GM19193 (cell line): ENCODE results near the gene CABLES1.

Experiments
- POLR2A ChIP-seq: IDR thresholded peaks from 4 replicates; pipeline ENCODE4 v1.6.1; 2011; ENCODE audit not compliant: insufficient read depth, insufficient read length; ENCODE audit errors: extremely low read depth

CABLES1 gene

GRCh38 chr18:23135550-23136325 is 453 bp downstream of the CABLES1 start:
- no peak for TF ChIP-seq POLR2A

- TF ChIP-seq POLR2A = no peak
These were observed 1.2 kb downstream of the CABLES1 start for GRCh38 chr18:23136326-23137096.

- TF ChIP-seq POLR2A = no peak
These were observed 1.9 kb downstream of the CABLES1 start for GRCh38 chr18:23137097-23137635.

- no peak for TF ChIP-seq POLR2A
These were observed 2.5 kb downstream of the CABLES1 start for GRCh38 chr18:23137788-23138216.

GRCh38 chr18:23138471-23138870 is 3.2 kb downstream of the CABLES1 start:
- TF ChIP-seq POLR2A = no peak

GRCh38 chr18:23141104-23141999 is 6.1 kb downstream of the CABLES1 start:
- no peak for TF ChIP-seq POLR2A

GRCh38 chr18:23142251-23142929 is 7.1 kb downstream of the CABLES1 start:
- TF ChIP-seq POLR2A = no peak

GRCh38 chr18:23143016-23143814 is 7.9 kb downstream of the CABLES1 start:
- no peak for TF ChIP-seq POLR2A

- no peak for TF ChIP-seq POLR2A
These were observed 8.6 kb downstream of the CABLES1 start for GRCh38 chr18:23143815-23144261.

- TF ChIP-seq POLR2A = no peak
These were observed 9.4 kb downstream of the CABLES1 start for GRCh38 chr18:23144640-23145039.

GRCh38 chr18:23145621-23146020 is 10.3 kb downstream of the CABLES1 start:
- TF ChIP-seq POLR2A = no peak

GRCh38 chr18:23146861-23147469 is 11.7 kb downstream of the CABLES1 start:
- no peak for TF ChIP-seq POLR2A

- TF ChIP-seq POLR2A = no peak
These were observed 13.1 kb downstream of the CABLES1 start for GRCh38 chr18:23148382-23148781.
